ENCODE data around the gene ZDHHC12. TPM values are rescaled to one million over a fixed set of nuclear protein-coding genes. Genes with fewer than 3 reads are reported as not detected.

Gene ZDHHC12, protein sequence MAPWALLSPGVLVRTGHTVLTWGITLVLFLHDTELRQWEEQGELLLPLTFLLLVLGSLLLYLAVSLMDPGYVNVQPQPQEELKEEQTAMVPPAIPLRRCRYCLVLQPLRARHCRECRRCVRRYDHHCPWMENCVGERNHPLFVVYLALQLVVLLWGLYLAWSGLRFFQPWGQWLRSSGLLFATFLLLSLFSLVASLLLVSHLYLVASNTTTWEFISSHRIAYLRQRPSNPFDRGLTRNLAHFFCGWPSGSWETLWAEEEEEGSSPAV
- total RNA-seq: 32.7 and 35.1 TPM in 2 replicates

DNA sequence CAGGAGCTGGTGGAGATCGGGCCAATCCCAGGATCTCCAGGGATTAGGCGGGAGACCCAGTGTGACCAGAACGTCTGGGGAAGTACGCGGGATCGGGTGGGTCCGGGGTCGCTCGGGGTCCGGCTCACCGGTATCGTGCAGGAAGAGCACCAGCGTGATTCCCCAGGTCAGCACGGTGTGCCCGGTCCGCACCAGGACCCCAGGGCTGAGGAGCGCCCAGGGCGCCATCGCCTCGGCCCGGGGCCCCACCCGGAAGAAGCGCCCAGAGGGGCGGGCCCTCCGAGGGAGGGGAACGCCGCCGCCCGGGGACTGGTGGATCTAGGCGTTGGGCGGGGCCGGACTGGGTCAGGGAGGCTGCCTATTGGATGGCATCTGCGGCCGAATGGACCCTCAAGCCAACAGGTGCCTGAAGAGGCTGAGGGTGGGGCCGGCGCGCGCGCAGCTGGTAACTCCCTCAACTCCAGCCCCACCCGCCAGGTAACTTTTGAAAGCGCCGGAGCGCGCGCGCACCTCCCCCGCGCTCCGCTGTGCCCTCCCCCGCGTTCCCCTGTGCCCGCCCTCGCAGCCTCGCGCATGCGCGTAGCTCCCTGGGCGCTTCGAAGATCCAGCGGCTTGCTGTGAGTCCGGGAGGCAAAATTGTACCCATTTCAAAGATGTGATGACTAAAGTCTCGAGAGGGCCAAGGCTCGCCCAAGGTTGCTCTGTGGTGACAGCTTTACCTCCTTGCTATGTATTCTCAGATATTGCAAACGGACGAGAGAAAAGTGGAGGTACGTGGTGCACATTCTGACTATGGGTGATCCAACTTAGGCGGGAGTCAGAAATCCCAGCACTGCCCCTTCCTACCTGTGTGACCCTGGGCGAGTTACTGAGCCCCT lies at the start of gene ZDHHC12:
ZDHHC12 (minus strand) TSS at position 262 of the 878 bp plus-strand sequence; CDS start at position 228, 34 bp downstream.
- Histone ChIP-seq H3K79me2 (ENCODE audit: insufficient read depth, low read length) (no peaks in the 10 kb centered on the region), H3K4me3 (ENCODE audit: insufficient read depth, low read length) (peak within 1 kb of the TSS; percentile 78), H2AFZ (ENCODE audit: low read length) (peak within 1 kb of the TSS; percentile 60), H3K9me3 (ENCODE audit: low read depth, low read length) (no peaks in the 10 kb centered on the region), H4K20me1 (ENCODE audit: insufficient read depth, low read length) (no peaks in the 10 kb centered on the region), H3K4me2 (ENCODE audit: insufficient read depth, low read length) (peak within 1 kb of the TSS; percentile 94), H3K36me3 (ENCODE audit: insufficient read depth, low read length) (no peaks in the 10 kb centered on the region), H3K27me3 (ENCODE audit: insufficient read depth, low read length) (no peaks in the 10 kb centered on the region), H3K4me1 (ENCODE audit: insufficient read depth, low read length) (peaks cover 8% of the 10 kb centered on the region), H3K27ac (ENCODE audit: low read depth, low read length) (no peak within 1 kb of the TSS)
- no peak for TF ChIP-seq CTCF (IDR thresholded peaks at IDR 0.05; ENCODE audit: extremely low read depth, low read depth, low read length)
- DNase-seq (ENCODE audit: insufficient read length, low spot score, missing footprints): peak; percentile 100

- H2AFZ ChIP-seq (ENCODE audit: low read length): no peak overlapping the region
- no peak overlapping the region for H3K4me3 ChIP-seq (ENCODE audit: insufficient read depth, low read length)
- no peak overlapping the region for H3K4me2 ChIP-seq (ENCODE audit: insufficient read depth, low read length)
- H3K27ac ChIP-seq (ENCODE audit: low read depth, low read length): no peak overlapping the region
- peak; percentile 66 for DNase-seq (ENCODE audit: insufficient read length, low spot score, missing footprints)
- no peaks in the 10 kb centered on the region for H3K9me3 ChIP-seq (ENCODE audit: low read depth, low read length)
- H3K4me1 ChIP-seq (ENCODE audit: insufficient read depth, low read length): peaks cover 14% of the 10 kb centered on the region
- H3K27me3 ChIP-seq (ENCODE audit: insufficient read depth, low read length): no peaks in the 10 kb centered on the region
- peaks cover 34% of the 10 kb centered on the region for H3K79me2 ChIP-seq (ENCODE audit: insufficient read depth, low read length)
- peaks cover 11% of the 10 kb centered on the region for H4K20me1 ChIP-seq (ENCODE audit: insufficient read depth, low read length)
- TF ChIP-seq CTCF (IDR thresholded peaks at IDR 0.05; ENCODE audit: extremely low read depth, low read depth, low read length): no peak
- no peaks in the 10 kb centered on the region for H3K36me3 ChIP-seq (ENCODE audit: insufficient read depth, low read length)
Observed at GRCh38 chr9:128773049-128773448, 49.1 kb upstream of the ZDHHC12 start.

- Histone ChIP-seq H4K20me1 (ENCODE audit: insufficient read depth, low read length) (peaks cover 11% of the 10 kb centered on the region), H3K27ac (ENCODE audit: low read depth, low read length) (peak within 1 kb of the TSS; percentile 91), H3K4me1 (ENCODE audit: insufficient read depth, low read length) (peaks cover 14% of the 10 kb centered on the region), H3K27me3 (ENCODE audit: insufficient read depth, low read length) (no peaks in the 10 kb centered on the region), H3K36me3 (ENCODE audit: insufficient read depth, low read length) (no peaks in the 10 kb centered on the region), H3K79me2 (ENCODE audit: insufficient read depth, low read length) (peaks cover 41% of the 10 kb centered on the region), H2AFZ (ENCODE audit: low read length) (peak within 1 kb of the TSS; percentile 100), H3K4me2 (ENCODE audit: insufficient read depth, low read length) (peak within 1 kb of the TSS; percentile 98), H3K9me3 (ENCODE audit: low read depth, low read length) (no peaks in the 10 kb centered on the region), H3K4me3 (ENCODE audit: insufficient read depth, low read length) (peak within 1 kb of the TSS; percentile 98)
- TF ChIP-seq CTCF (IDR thresholded peaks at IDR 0.05; ENCODE audit: extremely low read depth, low read depth, low read length): no peak
- DNase-seq (ENCODE audit: insufficient read length, low spot score, missing footprints): peak; percentile 100
Observed at GRCh38 chr9:128771745-128772519, 48.0 kb upstream of the ZDHHC12 start, which contains the start of gene ZER1. ZER1 (minus strand) TSS chr9:128771927; CDS start chr9:128755565, 16,362 bp downstream.
